ENCODE measurements around the gene ZKSCAN5. TPM values are rescaled to one million over a fixed set of nuclear protein-coding genes. Genes with fewer than 3 reads are reported as not detected.

The ZKSCAN5 gene
- 8.8 and 13.1 TPM in 2 replicates for total RNA-seq

GRCh38 chr7:99504603-99505323, at the start of gene ZKSCAN5:
ZKSCAN5 (plus strand) TSS chr7:99504662; CDS start chr7:99506045, 1,383 bp downstream.

GRCh38 chr7:99472561-99473314, 31.7 kb upstream of the ZKSCAN5 start, which contains the start of gene ZNF789:
ZNF789 (plus strand) TSS chr7:99472890; CDS start chr7:99476457, 3,567 bp downstream.

GRCh38 chr7:99499721-99500636, 4.5 kb upstream of the ZKSCAN5 start, which contains the start of gene ZNF394:
ZNF394 (minus strand) TSS chr7:99500281; CDS start chr7:99500093, 188 bp downstream.

GRCh38 chr7:99551767-99552463, 47.5 kb downstream of the ZKSCAN5 start, which contains the start of gene FAM200A:
FAM200A (minus strand) TSS chr7:99552114; CDS start chr7:99548407, 3,707 bp downstream.

GRCh38 chr7:99558306-99559174, 54.1 kb downstream of the ZKSCAN5 start, which contains the start of gene ZNF655:
ZNF655 (plus strand) TSS chr7:99558642; CDS start chr7:99560560, 1,918 bp downstream.

Other genes with a start within 250 kb of the ZKSCAN5 start
- gene MYH16, start 231.8 kb upstream of the ZKSCAN5 start, total RNA-seq = not detected in 2 replicates
- 248 and 279 TPM in 2 replicates for gene ARPC1A, start 178.8 kb upstream of the ZKSCAN5 start, total RNA-seq
- 311 and 344 TPM in 2 replicates for gene ARPC1B, start 129.9 kb upstream of the ZKSCAN5 start, total RNA-seq
- gene PDAP1, start 96.1 kb upstream of the ZKSCAN5 start, total RNA-seq = 39.7 and 40.3 TPM in 2 replicates
- 78.8 and 101 TPM in 2 replicates for gene BUD31, start 95.7 kb upstream of the ZKSCAN5 start, total RNA-seq
- 7.0 and 8.6 TPM in 2 replicates for gene PTCD1, start 65.9 kb upstream of the ZKSCAN5 start, total RNA-seq
- 31.6 and 46.7 TPM in 2 replicates for gene CPSF4, start 65.7 kb upstream of the ZKSCAN5 start, total RNA-seq
- gene ATP5MF, start 38.5 kb upstream of the ZKSCAN5 start, total RNA-seq = 325 and 566 TPM in 2 replicates
- 6.6 and 6.8 TPM in 2 replicates for gene ZNF789, start 31.8 kb upstream of the ZKSCAN5 start, total RNA-seq
- 19.5 and 27.2 TPM in 2 replicates for gene ZNF394, start 4.4 kb upstream of the ZKSCAN5 start, total RNA-seq
- gene FAM200A, start 47.5 kb downstream of the ZKSCAN5 start, total RNA-seq = 6.6 and 7.2 TPM in 2 replicates
- gene ZNF655, start 54.0 kb downstream of the ZKSCAN5 start, total RNA-seq = 55.5 and 71.0 TPM in 2 replicates
- gene TMEM225B, start 93.6 kb downstream of the ZKSCAN5 start, total RNA-seq = 0.39 and 0.73 TPM in 2 replicates
- 8.8 and 9.2 TPM in 2 replicates for gene ZSCAN25, start 112.3 kb downstream of the ZKSCAN5 start, total RNA-seq
- 2.0 and 4.0 TPM in 2 replicates for gene CYP3A5, start 175.3 kb downstream of the ZKSCAN5 start, total RNA-seq
- not detected in 2 replicates for gene CYP3A7, start 230.5 kb downstream of the ZKSCAN5 start, total RNA-seq